Measurements from ENCODE around the gene UBE2Q2.

Gene UBE2Q2

GRCh38 chr15:75948761-75949296 is 105.6 kb downstream of the UBE2Q2 start:
- TF ChIP-seq FOXP2 (optimal IDR thresholded peaks at IDR 0.05; ENCODE audit: borderline replicate concordance, extremely low read depth, extremely low read length, insufficient read depth) (no peak), REST (IDR thresholded peaks at IDR 0.05; ENCODE audit: insufficient read depth in 1 of 2, low read depth in 2 of 2, low read length in 2 of 2) (no peak), TAF1 (IDR thresholded peaks at IDR 0.05; ENCODE audit: borderline replicate concordance, insufficient read depth, low read length) (no peak), POLR2AphosphoS5 (IDR thresholded peaks at IDR 0.05; ENCODE audit: low read depth, low read length) (no peak), SIN3A (IDR thresholded peaks at IDR 0.05; ENCODE audit: borderline replicate concordance, insufficient read depth, low read length) (no peak)
